GM18520 (cell line): ENCODE results near the gene SMIM21.

ENCODE experiments used
- ATAC-seq: cut with Tn5 transposase; IDR thresholded peaks from one replicate; pipeline ENCODE4 v1.9.1; 2021; ENCODE audit not compliant: unreplicated experiment

The SMIM21 gene

GRCh38 chr18:75427603-75428002, at the start of gene SMIM21:
Gene SMIM21 (minus strand): TSS chr18:75427703. CDS start chr18:75427563, 140 bp downstream.
- no peak for ATAC-seq

DNA sequence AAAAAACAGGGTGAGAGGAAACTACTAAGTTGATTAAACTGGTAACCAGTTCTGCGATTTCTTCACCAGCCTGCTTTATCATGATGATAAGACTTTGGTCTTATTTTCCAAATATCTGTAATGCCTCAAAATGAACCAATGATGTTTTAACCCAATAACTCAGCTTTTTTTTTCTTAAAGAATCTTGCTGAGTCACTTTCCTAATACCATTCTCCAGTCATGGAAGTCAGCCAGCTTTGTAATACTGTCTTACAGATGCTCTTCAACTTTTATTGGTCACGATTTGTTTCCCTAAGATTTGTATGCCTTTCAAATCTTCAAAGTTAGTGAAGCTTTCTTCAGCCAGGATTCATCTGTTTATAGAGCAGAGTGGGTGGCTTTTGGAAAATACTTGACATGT, 47.7 kb upstream of the SMIM21 start:
- no peak for ATAC-seq

DNA sequence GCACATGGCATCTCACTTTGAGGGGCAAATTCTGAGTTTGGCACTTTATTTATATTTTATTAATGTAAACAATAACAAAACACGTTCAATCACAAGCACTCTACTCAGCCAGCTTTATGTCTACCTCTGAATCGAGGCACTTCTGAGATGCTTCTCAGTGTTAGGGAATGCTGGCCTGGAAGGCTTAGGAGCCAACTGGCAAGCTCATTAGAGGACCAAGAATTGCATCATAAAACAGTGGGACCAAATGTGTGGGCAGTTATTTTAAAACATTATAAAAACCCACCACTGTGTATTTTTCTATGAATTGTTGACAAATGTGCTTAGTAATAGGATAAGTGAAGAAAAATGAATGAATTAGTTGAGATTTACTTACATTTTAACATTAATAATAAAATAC, 46.8 kb upstream of the SMIM21 start:
- no peak for ATAC-seq

DNA sequence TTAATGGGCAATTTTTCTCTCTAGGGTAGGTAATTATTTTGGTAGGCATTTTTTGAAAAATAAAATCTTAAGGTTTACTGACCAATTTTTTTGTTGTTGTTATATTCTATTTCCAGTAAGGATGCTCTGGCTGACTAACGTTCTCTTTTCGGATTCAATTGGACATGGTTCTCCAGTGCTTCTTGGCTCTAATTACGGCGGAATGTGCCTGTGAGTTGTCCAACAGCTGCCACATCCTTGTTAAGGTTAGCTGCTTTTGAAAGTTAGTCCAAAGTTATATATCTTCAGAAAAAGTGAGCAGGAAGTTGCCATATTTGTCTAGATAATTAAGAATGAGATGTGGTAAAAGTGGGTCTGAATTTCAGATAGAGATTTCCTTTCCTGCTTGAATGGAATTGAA, 45.8 kb upstream of the SMIM21 start:
- no peak for ATAC-seq

DNA sequence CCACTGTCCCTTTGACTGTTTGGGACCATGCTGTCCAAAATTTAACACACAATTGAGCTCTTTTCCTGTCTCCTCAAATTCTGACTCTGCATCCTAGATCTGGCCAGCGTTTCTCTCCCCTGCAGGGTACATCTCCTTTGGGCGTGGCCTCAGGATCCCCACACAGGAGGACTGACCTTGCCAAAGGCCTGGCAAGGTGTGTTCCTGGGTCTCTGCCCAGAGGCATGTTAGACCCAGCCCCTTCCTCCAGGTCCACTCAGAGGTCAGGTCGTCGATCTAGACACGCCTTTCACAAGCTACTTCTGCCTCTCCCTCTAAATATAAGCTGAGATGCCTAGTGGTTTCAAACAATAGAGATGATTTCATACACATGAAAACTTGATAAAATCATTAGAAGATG, 45.4 kb upstream of the SMIM21 start:
- ATAC-seq = no peak

DNA sequence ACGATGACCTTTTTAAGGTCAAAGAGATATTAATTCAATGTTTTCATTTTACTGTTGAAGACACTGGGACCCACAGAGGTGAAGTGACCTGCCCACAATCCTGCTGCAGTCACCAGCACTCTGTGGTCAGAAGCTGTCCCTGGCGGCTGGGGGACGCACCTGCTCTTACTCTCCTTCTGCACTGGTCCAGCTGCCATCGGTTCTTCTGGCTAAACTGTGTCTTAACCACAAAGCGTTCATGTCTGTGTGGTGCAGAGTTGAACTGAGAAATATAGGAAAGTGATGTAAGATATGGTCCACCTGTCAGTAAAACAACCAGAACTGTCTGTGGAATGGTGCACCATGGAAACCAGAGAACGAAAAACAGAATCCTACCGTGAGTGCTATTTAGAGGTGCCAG, 44.9 kb upstream of the SMIM21 start:
- no peak for ATAC-seq

- no peak for ATAC-seq
These were observed 44.3 kb upstream of the SMIM21 start for GRCh38 chr18:75471850-75472249.

- no peak for ATAC-seq
These were observed 40.3 kb upstream of the SMIM21 start for GRCh38 chr18:75467851-75468250.

DNA sequence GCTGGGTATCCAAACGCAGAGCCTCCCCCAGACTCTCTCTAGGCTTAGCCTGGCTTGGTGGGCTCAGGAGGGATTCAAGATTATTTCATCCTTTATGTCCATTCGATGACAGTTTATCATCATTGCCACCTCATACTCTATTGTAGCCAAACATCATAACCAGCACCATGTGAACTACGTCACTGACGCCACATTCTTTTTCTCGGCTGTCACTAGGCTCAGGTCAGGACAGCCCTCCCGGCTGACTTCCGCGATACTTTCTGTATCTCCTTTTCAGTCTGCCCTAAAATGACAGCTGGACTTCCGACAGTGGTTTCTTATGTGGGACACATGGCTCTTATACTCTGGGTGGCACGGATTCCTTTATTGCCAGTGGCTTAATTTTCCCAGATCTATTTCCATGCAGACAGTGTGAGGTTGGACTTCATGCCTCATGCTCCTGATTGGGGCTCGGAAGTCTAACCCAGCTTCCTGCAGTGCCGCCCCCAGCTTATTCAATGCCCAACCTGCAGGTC, 39.8 kb upstream of the SMIM21 start:
- no peak for ATAC-seq

- no peak for ATAC-seq
These were observed 36.9 kb upstream of the SMIM21 start for GRCh38 chr18:75464356-75464755.

- no peak for ATAC-seq
These were observed 34.8 kb upstream of the SMIM21 start for GRCh38 chr18:75462178-75462832.

DNA sequence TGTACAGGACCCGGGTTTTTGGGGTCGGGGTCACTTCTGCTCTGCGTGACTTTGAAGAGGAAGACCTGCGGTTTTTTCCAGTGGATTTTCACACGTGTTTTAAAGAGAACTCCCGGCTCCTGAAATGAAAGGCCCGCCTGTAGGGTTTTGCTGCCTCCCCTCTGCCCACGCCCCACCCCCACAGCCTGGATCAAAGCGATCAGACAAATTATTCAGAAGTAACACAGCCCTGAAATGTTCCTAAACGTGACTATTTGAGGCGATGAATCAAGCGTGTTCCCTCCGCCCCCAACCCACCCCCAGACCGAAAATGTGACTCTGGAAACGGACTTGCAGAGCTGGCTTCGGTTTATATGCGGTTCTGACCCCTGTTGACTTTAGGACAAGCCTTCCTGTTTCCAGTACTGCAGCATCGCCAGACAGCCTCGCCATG, 28.7 kb upstream of the SMIM21 start:
- no peak for ATAC-seq

DNA sequence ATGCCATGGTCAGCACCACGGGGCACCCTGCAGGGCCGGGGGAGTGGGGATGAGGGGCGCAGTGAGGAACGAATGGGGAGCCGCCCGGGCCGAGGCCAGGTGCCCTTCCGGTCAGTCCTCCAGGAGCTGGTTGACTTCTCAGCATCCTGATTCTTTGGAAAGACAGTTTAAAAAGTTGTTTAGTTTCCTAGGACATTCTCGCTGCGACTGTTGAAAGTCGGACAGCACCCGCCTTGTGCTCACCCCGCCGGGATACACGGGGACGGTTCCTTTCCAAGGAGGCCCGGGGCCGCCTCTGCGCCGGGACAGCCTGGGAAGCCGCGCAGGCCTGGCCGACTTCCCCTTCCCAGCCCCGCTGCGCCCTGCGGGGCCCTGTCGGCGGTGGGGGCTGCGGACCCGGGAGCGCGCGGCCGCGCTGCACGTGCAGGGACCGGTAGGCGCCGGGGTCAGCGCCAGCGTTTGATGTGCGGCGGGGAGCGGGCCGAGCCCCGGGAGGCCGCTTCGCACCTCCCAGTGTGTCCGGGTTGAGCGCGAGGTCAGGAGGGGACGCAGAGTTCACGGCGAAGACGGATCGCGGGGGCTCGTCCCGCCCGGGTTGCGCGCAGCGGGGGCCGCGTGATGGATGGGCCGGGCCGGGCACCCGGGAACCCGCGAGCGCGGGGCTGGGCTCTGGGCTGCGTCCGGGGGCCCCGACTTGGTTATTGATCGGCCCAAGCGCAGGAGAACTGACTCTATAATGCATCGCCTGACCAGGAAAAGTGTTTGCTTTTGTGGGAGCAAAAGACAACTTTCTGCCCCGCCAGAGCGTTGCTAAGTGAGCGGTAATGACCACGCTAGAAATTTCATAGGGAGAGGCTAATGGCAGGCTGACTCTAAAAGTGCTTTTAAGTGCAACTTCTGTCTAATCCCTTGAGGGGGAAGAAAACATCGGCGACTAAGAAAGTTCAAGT, 28.0 kb upstream of the SMIM21 start:
- ATAC-seq = no peak

DNA sequence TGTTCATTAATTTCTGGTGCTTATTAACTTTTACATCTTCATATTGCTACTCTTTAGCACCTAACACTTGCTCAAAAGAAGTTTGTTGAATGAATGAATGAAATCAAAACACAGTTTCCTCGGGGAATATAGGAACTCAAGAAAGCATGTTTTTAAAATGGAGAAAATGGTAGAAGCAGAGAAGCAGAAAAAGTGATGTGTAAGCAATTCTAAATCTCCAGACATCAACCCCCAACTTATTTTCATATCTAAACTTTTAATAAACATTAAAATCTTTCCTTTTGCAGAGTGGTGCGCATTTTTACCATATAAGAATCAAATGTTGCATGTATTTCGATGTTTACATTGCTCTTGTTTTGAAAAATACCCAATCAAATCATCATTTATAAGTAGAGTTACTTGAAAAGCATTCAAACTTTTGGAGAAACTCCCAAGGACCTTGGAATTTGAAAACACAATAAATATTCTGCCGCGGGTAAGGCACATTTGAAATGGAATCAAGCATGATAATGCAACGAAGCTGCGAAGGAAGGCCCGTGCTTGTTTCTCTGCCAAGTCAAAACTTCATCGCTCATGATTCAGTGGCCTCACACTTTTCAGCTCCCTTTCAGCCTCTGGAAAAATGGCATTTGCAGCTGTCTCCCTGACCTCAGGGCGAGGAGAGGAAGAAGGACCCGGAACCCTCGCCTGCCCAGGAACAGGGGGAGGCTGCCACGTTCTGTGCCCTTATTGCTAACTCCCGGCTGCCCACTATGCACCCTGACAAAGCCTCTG, 26.7 kb upstream of the SMIM21 start:
- no peak for ATAC-seq

DNA sequence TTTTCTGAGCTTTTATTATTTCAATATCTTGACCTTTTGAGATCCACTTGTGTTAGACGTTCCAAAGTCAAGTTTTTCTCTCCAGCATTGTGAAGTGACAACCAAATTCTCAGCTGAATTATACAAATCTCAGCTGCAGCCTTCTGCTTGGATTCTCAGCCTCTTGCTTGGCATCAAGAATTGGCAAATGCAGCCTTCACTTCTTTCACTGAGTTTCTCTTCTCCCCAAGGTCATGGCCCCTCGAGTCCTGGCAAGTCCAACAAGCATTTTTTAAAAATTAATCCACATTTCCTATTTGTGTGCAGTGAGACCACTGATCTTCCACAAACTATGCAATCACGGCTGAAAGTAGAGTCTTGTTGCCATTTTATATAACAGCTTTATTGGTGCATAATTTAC, 23.4 kb upstream of the SMIM21 start:
- ATAC-seq = no peak

DNA sequence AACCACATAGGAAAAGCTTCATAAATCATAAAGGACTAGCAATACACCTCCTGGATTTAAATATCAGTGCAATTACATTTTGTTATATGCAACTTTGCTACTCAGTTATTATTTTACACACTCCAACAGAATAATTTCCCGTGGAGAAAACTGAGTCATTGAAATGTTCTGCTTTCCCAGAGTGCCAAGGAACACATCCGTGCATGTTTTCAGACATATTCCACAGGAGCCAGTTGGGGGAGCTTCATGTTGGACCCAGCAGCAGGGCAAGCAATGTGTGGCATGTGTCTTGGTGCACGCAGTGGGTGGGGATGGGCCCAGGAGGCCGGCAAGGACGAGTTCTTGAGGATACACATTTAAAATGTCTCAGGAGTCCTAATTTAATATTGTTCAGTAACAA, 14.4 kb upstream of the SMIM21 start:
- ATAC-seq = no peak

DNA sequence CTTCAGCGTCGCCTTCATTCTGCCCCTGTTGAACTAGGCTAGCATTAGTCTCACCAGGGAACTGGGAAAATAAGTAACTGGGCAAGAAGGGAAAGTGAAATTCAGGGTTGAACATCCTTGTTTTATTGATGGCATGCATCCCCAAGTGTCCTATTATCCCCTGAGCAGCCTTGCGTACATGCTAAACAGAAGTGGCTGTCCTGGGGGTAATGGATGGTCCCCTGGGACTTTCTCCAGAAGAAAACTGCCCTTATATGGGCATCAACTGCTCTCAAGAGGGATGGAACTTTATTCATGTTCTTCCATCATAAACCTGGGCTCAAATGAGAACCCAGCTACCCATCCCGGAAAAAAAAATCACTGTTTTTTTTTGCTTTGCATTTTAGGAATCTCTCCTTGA, 11.8 kb upstream of the SMIM21 start:
- ATAC-seq = no peak

GRCh38 chr18:75438891-75439290, 11.4 kb upstream of the SMIM21 start:
- ATAC-seq = no peak

GRCh38 chr18:75437979-75438378, 10.5 kb upstream of the SMIM21 start:
- no peak for ATAC-seq

GRCh38 chr18:75433098-75433497, 5.6 kb upstream of the SMIM21 start:
- no peak for ATAC-seq

DNA sequence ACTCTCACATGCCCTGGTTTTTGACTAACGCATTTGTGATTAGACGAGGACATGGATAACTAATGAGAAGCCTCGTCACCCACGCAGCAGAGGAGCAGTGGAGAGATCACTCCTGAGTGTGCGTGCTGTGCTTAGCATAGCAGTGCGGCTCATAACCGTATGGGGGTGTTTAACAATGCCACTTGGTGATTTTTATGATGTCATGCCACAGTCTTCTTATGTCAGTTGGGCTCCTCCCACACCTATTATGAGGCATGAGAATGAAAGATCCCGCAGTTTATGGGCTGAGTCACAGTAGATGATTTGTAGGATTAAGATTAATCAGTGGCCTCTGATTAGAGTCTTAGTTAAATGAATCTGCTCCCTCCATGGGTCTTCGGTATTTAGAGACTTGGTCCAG, 2.5 kb upstream of the SMIM21 start:
- no peak for ATAC-seq
